ENCODE results near the gene KDM6B. TPM values are rescaled to one million over a fixed set of nuclear protein-coding genes. Genes with fewer than 3 reads are reported as not detected.
A peak's percentile ranks its signal among the peaks of the same experiment; 100 is the strongest.

KDM6B gene
- polyA plus RNA-seq, 1 experiment = 2.0 TPM

DNA sequence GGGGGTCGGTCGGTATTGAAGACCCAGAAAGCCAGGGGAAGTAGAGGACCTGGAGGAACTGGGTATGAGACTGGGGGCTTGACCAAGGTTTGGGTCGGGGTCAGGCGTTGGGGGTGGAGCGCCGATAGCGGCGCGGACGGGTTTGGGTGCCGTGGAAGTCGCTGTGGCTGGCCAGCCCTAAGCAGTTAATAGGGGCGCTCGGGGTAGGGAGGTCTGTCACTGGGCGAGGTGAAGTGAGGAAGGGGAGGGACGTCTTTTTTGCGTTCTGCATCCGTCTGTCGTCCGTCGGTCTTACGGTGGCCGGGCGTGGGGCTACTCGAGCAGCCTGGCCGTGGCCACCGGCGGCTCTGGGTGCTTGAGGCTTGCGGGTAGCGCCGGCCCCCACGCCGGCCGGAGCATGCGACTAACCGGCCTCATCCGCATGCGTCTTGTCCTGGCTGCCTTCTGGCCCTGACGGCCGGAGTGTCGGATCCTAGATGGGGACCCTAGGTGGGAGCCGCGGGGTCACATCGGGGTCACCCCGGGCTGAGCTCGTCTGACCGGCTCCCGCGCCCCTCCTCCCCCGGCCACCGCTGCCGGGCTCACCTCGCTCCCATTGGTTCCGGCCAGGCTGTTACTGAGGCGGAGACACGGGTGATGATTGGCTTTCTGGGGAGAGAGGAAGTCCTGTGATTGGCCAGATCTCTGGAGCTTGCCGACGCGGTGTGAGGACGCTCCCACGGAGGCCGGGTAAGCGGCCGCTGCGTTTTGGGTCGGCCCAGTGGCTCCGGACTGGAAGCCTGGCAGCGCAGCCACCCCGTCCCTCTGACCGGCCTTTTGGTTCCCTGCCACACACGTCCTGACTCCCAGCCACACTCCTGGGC lies 10.5 kb downstream of the KDM6B start:
- ChIA-PET CTCF (interaction anchor here (0.5 to 1.5 kb wide), 6 partner anchors 10 to 211 kb away, joined by 3 to 11 read pairs (median 4); partner anchors contain the start of genes KDM6B and NAA38), POLR2A (interaction anchor here (1.0 to 1.6 kb wide), 4 partner anchors 8 to 261 kb away, joined by 3 to 30 read pairs (median 8); partner anchors contain the start of genes CYB5D1, MPDU1 and NAA38)
- H3K27me3 ChIP-seq (ENCODE audit: control insufficient read depth, insufficient read depth, low read length) = no peaks in the 10 kb centered on the region
- H3K9me3 ChIP-seq (ENCODE audit: control insufficient read depth, insufficient read depth, low read length) = peaks cover 4% of the 10 kb centered on the region; the same call in 1 of the 2 replicates
- TF ChIP-seq, protein P1, sequence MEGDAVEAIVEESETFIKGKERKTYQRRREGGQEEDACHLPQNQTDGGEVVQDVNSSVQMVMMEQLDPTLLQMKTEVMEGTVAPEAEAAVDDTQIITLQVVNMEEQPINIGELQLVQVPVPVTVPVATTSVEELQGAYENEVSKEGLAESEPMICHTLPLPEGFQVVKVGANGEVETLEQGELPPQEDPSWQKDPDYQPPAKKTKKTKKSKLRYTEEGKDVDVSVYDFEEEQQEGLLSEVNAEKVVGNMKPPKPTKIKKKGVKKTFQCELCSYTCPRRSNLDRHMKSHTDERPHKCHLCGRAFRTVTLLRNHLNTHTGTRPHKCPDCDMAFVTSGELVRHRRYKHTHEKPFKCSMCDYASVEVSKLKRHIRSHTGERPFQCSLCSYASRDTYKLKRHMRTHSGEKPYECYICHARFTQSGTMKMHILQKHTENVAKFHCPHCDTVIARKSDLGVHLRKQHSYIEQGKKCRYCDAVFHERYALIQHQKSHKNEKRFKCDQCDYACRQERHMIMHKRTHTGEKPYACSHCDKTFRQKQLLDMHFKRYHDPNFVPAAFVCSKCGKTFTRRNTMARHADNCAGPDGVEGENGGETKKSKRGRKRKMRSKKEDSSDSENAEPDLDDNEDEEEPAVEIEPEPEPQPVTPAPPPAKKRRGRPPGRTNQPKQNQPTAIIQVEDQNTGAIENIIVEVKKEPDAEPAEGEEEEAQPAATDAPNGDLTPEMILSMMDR (IDR thresholded peaks at IDR 0.05; ENCODE audit: low read depth, low read length) = no peak
- peak overlapping the region; percentile 99 for H3K27ac ChIP-seq (ENCODE audit: low read depth, low read length)
- peak; percentile 82 for DNase-seq (ENCODE audit: low read depth, low spot score)
- H3K4me3 ChIP-seq (ENCODE audit: low read depth, low read length) = peak overlapping the region; percentile 59

DNA sequence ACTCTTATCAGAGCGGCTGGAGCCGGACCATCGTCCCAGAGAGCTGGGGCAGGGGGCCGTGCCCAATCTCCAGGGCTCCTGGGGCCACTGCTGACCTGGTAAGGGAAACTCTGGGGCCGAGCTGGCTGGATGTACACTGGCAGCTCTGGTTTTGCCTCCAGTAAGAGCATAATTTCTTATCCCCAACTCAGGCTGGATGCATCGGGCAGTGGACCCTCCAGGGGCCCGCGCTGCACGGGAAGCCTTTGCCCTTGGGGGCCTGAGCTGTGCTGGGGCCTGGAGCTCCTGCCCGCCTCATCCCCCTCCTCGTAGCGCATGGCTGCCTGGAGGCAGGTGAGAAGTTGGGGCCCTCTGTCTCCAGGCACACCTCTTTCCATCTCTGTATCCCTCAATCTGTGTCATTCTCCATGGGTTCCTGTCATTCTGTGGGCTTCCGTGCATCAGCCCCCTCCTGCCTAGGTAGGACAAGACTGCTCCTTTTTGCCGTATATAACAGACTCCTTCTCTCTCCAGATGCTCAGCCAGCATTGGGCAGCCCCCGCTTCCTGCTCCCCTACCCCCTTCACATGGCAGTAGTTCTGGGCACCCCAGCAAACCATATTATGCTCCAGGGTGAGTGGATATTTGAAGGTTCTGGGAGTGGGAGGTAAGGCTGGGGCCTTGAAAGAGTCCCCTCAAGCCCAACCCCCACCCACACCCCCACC lies 11.5 kb downstream of the KDM6B start:
- Histone ChIP-seq H3K27me3 (ENCODE audit: control insufficient read depth, insufficient read depth, low read length) (no peaks in the 10 kb centered on the region), H3K9me3 (ENCODE audit: control insufficient read depth, insufficient read depth, low read length) (peaks cover 4% of the 10 kb centered on the region; the same call in 1 of the 2 replicates), H3K27ac (ENCODE audit: low read depth, low read length) (peak overlapping the region; percentile 99), H3K4me3 (ENCODE audit: low read depth, low read length) (peak overlapping the region; percentile 59)
- CTCF ChIA-PET = interaction anchor here (0.6 to 1.5 kb wide), 4 partner anchors 11 to 212 kb away, joined by 3 to 9 read pairs (median 4); partner anchors contain the start of gene KDM6B
- DNase-seq (ENCODE audit: low read depth, low spot score) = no peak
- POLR2A ChIA-PET = interaction anchor here (1.2 to 1.6 kb wide), 3 partner anchors 9 to 98 kb away, joined by 3 to 30 read pairs (median 13); partner anchors contain the start of genes CYB5D1 and NAA38
- TF ChIP-seq, protein P1 (IDR thresholded peaks at IDR 0.05; ENCODE audit: low read depth, low read length) = no peak

DNA sequence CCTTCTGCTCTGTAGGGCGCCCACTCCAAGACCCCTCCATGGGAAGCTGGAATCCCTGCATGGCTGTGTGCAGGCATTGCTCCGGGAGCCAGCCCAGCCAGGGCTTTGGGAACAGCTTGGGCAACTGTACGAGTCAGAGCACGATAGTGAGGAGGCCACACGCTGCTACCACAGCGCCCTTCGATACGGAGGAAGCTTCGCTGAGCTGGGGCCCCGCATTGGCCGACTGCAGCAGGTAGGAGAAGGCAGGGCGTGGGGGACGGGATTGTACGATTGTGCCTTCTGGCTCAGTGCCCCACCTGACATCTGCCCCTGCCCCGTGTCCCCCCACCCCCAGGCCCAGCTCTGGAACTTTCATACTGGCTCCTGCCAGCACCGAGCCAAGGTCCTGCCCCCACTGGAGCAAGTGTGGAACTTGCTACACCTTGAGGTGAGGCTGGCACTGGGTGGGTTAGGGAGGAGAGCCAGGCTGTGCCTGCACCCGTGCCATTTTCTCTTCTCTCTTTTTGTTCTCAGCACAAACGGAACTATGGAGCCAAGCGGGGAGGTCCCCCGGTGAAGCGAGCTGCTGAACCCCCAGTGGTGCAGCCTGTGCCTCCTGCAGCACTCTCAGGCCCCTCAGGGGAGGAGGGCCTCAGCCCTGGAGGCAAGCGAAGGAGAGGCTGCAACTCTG lies 12.2 kb downstream of the KDM6B start:
- ChIA-PET CTCF (no interaction called here), POLR2A (no interaction called here)
- Histone ChIP-seq H3K4me3 (ENCODE audit: low read depth, low read length) (no peak overlapping the region), H3K9me3 (ENCODE audit: control insufficient read depth, insufficient read depth, low read length) (peaks cover 4% of the 10 kb centered on the region; the same call in 1 of the 2 replicates), H3K27me3 (ENCODE audit: control insufficient read depth, insufficient read depth, low read length) (no peaks in the 10 kb centered on the region), H3K27ac (ENCODE audit: low read depth, low read length) (no peak overlapping the region)
- TF ChIP-seq, protein P1 (IDR thresholded peaks at IDR 0.05; ENCODE audit: low read depth, low read length) = no peak
- DNase-seq (ENCODE audit: low read depth, low spot score) = no peak

DNA sequence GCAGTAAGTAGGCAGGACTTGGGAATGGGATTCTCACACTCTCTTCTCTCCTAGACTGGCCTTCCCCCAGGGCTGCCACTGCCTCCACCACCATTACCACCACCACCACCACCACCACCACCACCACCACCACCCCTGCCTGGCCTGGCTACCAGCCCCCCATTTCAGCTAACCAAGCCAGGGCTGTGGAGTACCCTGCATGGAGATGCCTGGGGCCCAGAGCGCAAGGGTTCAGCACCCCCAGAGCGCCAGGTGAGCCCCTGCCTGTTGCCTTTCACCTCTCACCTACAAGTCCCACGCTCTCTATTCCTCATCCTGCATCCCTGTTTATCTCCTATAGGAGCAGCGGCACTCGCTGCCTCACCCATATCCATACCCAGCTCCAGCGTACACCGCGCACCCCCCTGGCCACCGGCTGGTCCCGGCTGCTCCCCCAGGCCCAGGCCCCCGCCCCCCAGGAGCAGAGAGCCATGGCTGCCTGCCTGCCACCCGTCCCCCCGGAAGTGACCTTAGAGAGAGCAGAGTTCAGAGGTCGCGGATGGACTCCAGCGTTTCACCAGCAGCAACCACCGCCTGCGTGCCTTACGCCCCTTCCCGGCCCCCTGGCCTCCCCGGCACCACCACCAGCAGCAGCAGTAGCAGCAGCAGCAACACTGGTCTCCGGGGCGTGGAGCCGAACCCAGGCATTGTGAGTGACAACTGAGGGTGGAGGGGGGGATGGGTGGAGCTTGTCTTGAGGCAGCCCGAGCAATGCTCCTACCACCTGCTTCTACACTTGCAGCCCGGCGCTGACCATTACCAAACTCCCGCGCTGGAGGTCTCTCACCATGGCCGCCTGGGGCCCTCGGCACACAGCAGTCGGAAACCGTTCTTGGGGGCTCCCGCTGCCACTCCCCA lies 13.0 kb downstream of the KDM6B start:
- peaks cover 4% of the 10 kb centered on the region; the same call in 1 of the 2 replicates for H3K9me3 ChIP-seq (ENCODE audit: control insufficient read depth, insufficient read depth, low read length)
- H3K27me3 ChIP-seq (ENCODE audit: control insufficient read depth, insufficient read depth, low read length) = no peaks in the 10 kb centered on the region
- ChIA-PET POLR2A (interaction anchor here (0.6 kb wide), 1 partner anchor 10 kb away, joined by 3 read pairs; the partner anchor contains the start of gene NAA38), CTCF (no interaction called here)
- H3K4me3 ChIP-seq (ENCODE audit: low read depth, low read length) = no peak overlapping the region
- no peak for DNase-seq (ENCODE audit: low read depth, low spot score)
- H3K27ac ChIP-seq (ENCODE audit: low read depth, low read length) = no peak overlapping the region
- TF ChIP-seq, protein P1 (IDR thresholded peaks at IDR 0.05; ENCODE audit: low read depth, low read length) = no peak
